ENCODE data around the gene MADD.

Gene MADD

GRCh38 chr11:47357985-47358730 is 88.2 kb downstream of the MADD start:
- DNase-seq (ENCODE audit: low read depth): no peak

DNA sequence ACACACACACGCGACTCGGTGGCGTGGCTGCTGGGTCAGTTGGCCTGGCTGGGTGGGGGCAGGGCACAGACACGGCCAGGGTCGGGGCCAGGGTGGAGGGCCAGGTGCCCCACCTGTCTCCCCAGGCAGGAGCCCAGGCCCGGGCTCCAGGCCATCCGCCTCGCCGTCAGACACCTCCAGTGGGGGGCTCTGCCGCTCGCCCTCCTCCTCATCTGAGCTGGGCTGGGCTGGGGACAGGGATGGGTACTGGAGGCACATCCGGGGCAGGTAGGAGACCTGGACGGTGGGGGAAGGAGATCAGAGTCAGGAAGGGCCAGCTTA is 88.8 kb downstream of the MADD start:
- no peak for DNase-seq (ENCODE audit: low read depth)

DNA sequence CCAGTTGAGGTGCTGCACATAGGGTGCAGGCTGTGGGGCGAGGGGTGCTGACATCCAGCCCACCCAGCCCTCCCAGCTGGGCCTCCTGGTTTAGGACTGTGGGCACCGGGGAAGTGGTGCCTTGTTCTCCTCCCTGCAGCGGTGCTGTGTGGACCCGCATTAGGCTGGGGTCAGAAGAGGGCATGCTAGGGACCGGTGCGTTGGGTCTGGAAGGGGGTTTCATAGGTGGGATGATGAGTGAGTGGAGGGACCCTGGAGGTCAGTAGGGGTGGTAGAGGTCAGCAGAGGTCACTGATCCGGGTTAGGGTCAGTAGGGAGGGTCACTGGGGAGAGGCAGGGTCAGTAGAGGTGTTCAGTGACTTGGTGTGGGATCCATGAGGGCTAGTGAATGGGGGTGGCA is 89.2 kb downstream of the MADD start:
- no peak for DNase-seq (ENCODE audit: low read depth)

GRCh38 chr11:47359586-47359985 is 89.7 kb downstream of the MADD start:
- no peak for DNase-seq (ENCODE audit: low read depth)

GRCh38 chr11:47360341-47360740 is 90.4 kb downstream of the MADD start:
- no peak for DNase-seq (ENCODE audit: low read depth)

DNA sequence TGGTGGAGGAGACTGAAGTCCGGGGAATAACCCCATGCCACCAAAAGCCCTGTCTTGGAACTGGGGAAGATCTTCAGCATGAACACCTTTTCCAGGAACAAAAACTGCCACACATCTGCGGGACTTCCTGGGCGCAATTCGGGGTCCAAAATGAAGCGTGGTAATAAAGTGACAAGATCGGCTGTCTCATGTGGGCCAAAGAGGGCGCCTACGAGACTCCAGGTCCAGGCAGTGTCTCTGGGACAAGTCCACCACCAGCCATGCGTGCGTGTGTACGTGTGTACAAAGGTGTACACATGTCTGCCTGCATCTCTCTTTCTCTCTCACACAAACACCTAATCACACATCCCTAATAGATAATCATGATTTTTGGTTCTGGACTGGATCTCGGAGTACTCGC is 91.5 kb downstream of the MADD start:
- no peak for DNase-seq (ENCODE audit: low read depth)

GRCh38 chr11:47366020-47366490 is 96.1 kb downstream of the MADD start:
- DNase-seq (ENCODE audit: low read depth): no peak

GRCh38 chr11:47369676-47370075 is 99.7 kb downstream of the MADD start:
- no peak for DNase-seq (ENCODE audit: low read depth)

DNA sequence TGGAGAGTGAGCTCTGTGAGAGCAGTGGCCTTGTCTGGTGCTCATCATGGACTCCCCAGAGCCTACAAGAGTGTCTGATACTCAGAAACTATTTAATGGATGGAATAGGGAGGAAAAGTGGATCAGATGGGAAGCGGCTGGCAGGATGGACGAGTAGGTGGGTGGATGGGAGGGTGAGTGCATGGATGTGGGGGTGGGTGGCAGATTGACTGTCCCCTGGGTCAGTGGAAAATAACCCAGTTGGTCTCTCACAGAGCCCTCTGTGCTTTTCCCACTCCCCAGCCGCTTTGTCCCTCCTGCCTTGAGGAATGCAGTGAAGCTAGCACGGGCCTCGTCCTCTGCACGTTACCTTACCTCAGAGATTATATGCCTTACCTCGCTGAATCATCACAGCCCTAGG is 102.5 kb downstream of the MADD start:
- DNase-seq (ENCODE audit: low read depth): no peak

DNA sequence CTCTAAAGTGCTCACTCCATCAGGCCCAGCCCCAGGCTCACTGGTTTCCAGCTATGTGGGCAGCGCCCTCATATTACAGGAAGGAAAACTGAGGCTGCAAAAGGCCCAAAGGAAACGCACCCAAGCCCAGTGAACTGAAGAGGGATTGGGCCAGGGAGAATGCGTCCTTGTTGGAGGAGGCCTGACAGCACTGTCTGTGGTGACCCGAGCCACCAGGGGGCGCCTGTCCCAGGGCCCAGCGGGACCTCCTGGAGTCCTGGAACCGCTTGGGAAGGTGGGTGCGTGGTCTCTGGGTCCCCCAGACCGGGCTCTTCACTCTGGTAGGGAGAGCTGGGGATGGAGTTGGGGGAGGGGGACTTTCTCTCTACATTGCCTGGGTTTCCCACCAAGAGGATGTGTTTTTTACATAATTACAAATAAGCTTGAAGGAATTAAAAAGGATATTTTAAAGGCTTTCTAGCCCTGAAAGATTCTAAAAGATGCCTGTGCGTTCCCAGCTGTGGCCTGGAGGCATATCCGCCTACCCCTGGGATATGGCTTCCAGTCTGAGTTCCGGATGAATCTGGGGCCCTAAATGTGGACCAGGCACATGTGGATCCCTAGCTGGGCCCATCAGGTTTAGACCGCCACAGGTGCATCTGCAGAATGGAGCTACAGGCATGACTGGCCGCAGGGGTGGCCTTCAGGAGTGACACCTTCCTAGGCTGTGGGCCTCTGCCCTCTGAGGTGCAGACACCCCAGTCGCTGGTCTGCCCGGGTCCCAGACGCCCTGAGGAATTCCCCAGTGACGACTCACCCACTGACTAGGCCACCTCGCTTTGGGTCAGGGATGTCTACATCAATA is 104.2 kb downstream of the MADD start:
- DNase-seq (ENCODE audit: low read depth): peak; percentile 47

GRCh38 chr11:47374720-47375019 is 104.7 kb downstream of the MADD start:
- DNase-seq (ENCODE audit: low read depth): no peak

GRCh38 chr11:47375020-47375419 is 105.1 kb downstream of the MADD start:
- no peak for DNase-seq (ENCODE audit: low read depth)

- DNase-seq (ENCODE audit: low read depth): no peak
Observed at GRCh38 chr11:47375546-47376085, 105.7 kb downstream of the MADD start.

DNA sequence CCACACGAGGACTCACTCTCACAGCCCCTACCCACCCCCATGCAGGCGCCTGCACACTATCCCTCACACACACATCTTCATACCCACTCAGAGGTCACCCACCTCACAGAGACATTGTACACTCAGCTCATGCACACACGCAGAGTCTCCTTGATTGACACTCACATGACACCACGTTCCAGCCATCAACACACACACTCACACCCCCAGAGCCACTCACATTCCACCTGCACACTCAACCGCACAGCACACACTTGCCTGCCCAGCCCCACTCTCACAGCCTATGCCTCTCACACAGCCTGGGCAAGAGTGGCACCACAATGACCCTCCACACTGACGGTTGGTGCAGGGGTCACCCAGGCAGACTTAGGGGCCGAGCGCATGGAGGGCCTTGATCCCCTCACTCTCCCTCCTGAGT is 106.2 kb downstream of the MADD start:
- DNase-seq (ENCODE audit: low read depth): no peak

- DNase-seq (ENCODE audit: low read depth): no peak
Observed at GRCh38 chr11:47376525-47377371, 106.8 kb downstream of the MADD start.

DNA sequence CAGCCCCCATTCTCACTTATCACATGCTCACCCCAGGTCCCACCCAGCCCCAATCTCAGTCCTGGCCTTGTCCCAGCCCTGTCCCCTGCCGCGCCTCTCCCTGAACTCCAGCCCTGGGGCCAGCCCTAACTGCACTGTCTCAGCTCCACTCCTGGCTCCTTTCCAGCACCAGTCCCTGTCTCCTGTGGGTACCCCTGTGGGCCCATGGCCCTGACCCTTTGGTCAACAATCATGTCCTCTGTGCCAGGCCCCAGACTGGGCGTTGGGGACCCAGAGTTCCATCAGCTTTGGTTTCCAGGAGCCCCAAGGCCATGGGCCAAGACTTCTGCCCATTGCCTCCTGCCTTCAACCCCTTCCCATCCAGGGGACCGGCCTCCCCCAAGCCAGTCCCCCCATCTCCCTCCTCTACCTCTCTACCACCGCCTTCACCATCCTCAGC is 107.7 kb downstream of the MADD start:
- DNase-seq (ENCODE audit: low read depth): no peak

DNA sequence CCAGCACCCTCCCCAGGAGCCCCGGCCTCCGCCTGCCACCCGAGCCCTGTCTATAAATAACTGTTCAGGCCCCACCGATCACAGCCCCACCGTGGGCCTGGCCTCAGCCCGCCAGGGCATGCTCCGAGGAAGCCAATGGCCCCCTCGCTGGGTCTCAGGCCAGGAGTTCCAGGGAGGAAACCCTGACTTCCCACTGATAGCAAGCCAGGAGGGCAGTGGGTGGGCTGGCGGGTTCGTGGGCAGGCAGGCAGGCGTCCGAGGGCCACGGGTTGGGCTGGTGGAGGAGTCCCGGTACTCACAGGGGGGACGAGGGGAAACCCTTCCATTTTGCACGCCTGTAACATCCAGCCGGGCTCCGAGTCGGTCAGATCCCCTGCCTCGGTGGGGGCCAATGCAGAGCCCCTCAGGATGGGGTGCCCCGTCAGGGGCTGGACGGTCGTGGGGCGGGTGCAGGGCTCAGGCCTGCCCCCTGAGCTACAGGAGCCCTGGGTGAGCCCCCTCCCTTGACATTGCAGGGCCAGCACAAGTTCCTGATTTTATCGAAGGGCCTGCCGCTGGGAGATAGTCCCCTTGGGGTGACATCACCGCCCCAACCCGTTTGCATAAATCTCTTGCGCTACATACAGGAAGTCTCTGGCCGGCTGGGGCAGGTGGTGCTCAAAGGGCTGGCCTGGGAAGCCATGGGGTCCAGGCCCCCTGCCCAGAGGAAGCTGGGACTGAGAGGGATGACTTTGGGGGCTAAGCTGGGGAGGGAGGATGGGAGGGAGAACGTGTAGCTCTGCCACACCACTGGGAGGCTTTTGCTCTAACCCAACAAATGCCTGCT is 108.3 kb downstream of the MADD start, which contains the start of gene SPI1:
Gene SPI1 (minus strand): TSS at position 538 of the 826 bp plus-strand sequence. CDS start 194 bp downstream, at position 344.
- DNase-seq (ENCODE audit: low read depth): no peak

GRCh38 chr11:47378836-47379170 is 108.9 kb downstream of the MADD start:
- DNase-seq (ENCODE audit: low read depth): no peak

DNA sequence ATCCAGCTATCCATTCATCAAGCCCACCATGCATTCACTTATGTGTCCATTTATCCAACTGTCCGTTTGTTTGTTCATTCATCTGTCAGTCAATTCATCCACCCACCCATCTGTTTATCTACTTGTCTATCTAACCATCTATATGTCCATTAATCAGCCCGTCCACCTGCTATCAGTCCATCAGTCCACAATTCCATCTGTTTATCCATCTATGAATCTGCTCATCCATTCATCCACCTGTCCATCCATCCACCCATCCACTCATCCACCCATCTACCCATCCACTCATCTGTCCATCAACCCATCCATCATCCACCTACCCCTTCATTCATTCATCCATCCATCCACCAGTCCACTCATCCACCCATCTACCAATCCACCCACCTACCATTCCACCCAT is 109.4 kb downstream of the MADD start:
- DNase-seq (ENCODE audit: low read depth): no peak
